Adrenal gland (tissue), 5 donors: ENCODE measurements around the gene KLHDC10.

Experiments
- CTCF ChIP-seq, 6 experiments: fragments of 450-650 bp in 4 of 6; fragments of 200-600 bp in 2 of 6; sonication (generic) in 1 of 6; IDR thresholded peaks; 1 replicate in 5 of 6; 2 replicates in 1 of 6; pipeline versions ENCODE4 v1.5.1 to v1.8.0; 2016 to 2021; ENCODE audit warnings: antibody characterized with exemption in 6 of 6, mild to moderate bottlenecking in 2 of 6, moderate library complexity in 1 of 6
- POLR2A ChIP-seq, 2 donors: fragments of 450-650 bp; IDR thresholded peaks; one replicate each; pipeline ENCODE4 v1.6.1; 2017; ENCODE audit warnings: antibody characterized with exemption in 2 of 2, mild to moderate bottlenecking in 2 of 2, moderate library complexity in 1 of 2
- donor health status: DM: no; HTN: no; CAD: no.

- no peak for TF ChIP-seq CTCF (IDR thresholded peaks at IDR 0.05)
- TF ChIP-seq POLR2A (IDR thresholded peaks at IDR 0.05) = no peak
Observed at GRCh38 chr7:130181263-130181605, 110.9 kb downstream of the KLHDC10 start.
